ENCODE measurements around the gene AGBL2. TPM values are rescaled to one million over a fixed set of nuclear protein-coding genes. Genes with fewer than 3 reads are reported as not detected.
A peak's percentile ranks its signal among the peaks of the same experiment; 100 is the strongest.
"Not testable (repeated sequence)": the region's sequence is repeated elsewhere in the genome, so short reads cannot be mapped to it uniquely, and the experiment has no call there.

AGBL2 gene
- total RNA-seq, 2 donors from 2014 or later = 7.6 to 8.3 TPM

DNA sequence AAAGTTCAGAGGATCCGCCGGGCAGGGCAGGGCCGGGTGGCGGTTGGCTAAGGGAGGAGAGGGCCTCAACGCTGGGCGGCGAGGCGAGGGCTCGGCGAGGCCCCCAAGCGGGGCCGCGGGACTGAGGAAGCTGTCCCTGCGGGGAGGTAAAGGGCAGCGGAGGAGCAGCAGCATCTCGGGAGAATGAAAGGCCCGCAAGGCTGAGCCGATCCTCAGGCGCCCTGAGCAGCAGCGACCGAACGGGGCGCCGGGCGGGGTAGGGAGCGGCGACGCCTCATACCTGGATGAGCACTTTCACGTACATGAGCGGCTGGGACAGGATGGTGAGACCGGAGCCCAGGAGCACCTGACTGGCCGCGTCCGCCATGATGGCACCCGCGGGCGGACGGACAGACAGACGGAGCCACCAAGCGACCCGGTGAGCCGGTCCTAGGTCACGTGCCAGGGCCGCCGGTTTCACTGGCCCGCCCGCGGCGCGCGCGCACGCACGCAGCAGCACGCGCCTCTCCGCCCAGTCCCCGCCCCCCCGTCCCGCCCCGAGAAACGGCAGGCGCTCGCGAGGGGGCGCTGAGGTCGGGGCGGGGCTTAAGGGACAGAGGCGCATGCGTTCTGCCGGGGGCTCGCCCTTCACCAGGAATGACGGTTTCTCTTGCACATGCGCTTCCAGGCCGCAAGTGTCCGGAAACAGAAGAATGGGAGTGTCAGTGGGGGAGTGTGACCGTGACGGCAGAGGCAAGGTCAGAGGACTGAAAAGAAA is 72.9 kb downstream of the AGBL2 start, which contains the start of gene MTCH2:
TSS of gene MTCH2 (minus strand) at position 461 of the 757 bp plus-strand sequence. CDS start at position 367, 94 bp downstream.
- Mint-ChIP-seq H3K27me3 (ENCODE audit: low read depth) (no peaks in the 10 kb centered on the region), H3K9me3 (no peaks in the 10 kb centered on the region), H3K4me3 (peak within 1 kb of the TSS; percentile 94 to 98), H3K36me3 (ENCODE audit: insufficient read depth in 2 of 2) (peaks cover 0 to 3% of the 10 kb centered on the region in 2 donors), H3K27ac (peak within 1 kb of the TSS; percentile 99), H3K4me1 (ENCODE audit: low read depth) (peaks cover 27% of the 10 kb centered on the region)
- DNase-seq (peak; percentile 95 to 96), ATAC-seq (replicated peaks in 1 of 2) (peak; percentile 92 to 93)

DNA sequence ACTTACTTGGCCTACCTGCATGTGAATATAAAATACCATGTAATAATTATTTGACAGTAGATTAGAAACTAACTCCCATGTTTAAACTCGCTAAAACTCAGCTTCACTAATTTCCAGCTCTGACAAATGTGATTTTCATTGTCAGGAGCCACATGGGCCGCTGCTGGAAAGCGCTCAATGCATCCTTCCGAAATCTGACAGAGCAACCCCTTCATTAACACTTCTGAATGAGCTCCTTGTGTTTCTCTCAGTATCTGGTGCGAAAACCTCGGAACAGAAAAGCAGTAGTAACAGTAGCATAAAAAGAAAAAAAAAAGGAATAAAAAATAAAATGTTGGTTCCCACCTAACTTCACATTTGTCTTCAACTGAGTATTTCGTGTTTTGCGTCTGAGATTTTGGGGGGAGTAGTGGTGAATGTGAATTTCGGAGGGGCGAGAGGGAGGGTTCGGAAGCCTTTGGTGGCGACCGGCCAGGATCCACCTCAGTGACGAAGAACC is 73.5 kb downstream of the AGBL2 start:
- no peaks in the 10 kb centered on the region for H3K27me3 Mint-ChIP-seq (ENCODE audit: low read depth)
- no peak for ATAC-seq (replicated peaks in 1 of 2)
- peak overlapping the region; percentile 94 to 98 for H3K4me3 Mint-ChIP-seq
- H3K36me3 Mint-ChIP-seq (ENCODE audit: insufficient read depth in 2 of 2) = peaks cover 0 to 3% of the 10 kb centered on the region in 2 donors
- H3K4me1 Mint-ChIP-seq (ENCODE audit: low read depth) = peaks cover 27% of the 10 kb centered on the region
- peak overlapping the region; percentile 99 for H3K27ac Mint-ChIP-seq
- DNase-seq = no peak
- no peaks in the 10 kb centered on the region for H3K9me3 Mint-ChIP-seq

DNA sequence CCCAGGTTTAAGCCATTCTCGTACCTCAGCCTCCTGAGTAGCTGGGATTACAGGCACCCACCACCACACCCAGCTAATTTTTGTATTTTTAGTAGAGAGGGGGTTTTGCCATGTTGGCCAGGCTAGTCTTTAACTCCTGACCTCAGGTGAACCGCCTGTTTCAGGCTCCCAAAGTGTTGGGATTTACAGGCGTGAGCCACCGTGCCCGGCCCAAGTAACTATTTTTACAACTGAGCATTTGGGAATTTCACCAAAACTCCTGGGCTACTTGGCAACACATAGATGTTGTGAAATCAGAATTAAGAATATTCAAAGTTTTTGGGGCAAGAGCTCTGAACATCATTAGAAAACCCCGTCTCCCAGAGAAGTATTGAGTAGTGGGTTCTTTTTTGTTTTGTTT is 74.7 kb downstream of the AGBL2 start:
- Mint-ChIP-seq H3K4me1 (ENCODE audit: low read depth) (peaks cover 27% of the 10 kb centered on the region), H3K27ac (peak overlapping the region; percentile 54), H3K4me3 (peak overlapping the region; percentile 48 to 98)
- DNase-seq; ATAC-seq (replicated peaks in 1 of 2); H3K27me3 Mint-ChIP-seq (ENCODE audit: low read depth); H3K9me3 Mint-ChIP-seq; H3K36me3 Mint-ChIP-seq (ENCODE audit: insufficient read depth in 2 of 2): not testable (repeated sequence)

DNA sequence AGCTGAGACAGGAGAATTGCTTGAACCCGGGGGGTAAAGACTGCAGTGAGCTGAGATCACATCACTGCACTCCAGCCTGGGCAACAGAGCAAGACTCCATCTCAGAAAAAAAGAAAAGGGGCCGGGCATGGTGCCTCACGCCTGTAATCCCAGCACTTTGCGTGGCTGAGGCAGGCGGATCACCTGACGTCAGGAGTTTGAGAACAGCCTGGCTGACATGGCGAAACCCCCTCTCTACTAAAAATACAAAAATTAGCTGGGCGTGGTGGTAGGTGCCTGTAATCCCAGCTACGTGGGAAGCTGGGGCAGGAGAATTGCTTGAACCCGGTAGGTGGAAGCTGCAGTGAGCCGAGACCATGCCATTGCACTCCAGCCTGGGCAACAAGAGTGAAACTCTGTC is 78.8 kb downstream of the AGBL2 start:
- Mint-ChIP-seq H3K36me3 (ENCODE audit: insufficient read depth in 2 of 2) (peaks cover under 1 to 10% of the 10 kb centered on the region in 2 donors), H3K4me1 (ENCODE audit: low read depth) (peaks cover 10% of the 10 kb centered on the region)
- not testable (repeated sequence) for ATAC-seq (replicated peaks in 1 of 2); H3K9me3 Mint-ChIP-seq; H3K4me3 Mint-ChIP-seq; H3K27ac Mint-ChIP-seq; H3K27me3 Mint-ChIP-seq (ENCODE audit: low read depth); DNase-seq

DNA sequence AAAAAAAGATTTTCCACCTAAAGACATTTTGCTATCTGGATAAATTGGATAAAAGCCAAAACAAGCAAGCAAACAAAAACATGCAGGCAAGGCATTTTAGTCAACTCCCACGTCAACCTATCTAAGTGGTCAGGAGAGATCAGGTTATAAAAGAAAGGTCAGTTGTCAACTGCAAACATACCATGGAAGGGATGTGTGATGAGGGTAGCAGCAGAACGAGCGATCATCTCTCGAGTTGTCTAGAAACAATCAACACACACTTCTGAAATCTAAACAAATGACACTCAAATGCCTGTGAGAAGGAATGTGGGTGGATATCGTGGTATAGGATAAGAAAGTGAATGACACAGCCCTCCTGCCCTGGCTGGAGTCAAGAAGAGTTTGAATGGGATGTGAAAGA is 83.7 kb downstream of the AGBL2 start:
- H3K9me3 Mint-ChIP-seq = no peaks in the 10 kb centered on the region
- H3K27me3 Mint-ChIP-seq (ENCODE audit: low read depth) = no peaks in the 10 kb centered on the region
- no peak for DNase-seq
- no peak for ATAC-seq (replicated peaks in 1 of 2)
- no peaks in the 10 kb centered on the region for H3K4me1 Mint-ChIP-seq (ENCODE audit: low read depth)
- H3K4me3 Mint-ChIP-seq = no peak overlapping the region
- H3K36me3 Mint-ChIP-seq (ENCODE audit: insufficient read depth in 2 of 2) = peaks cover 1 to 12% of the 10 kb centered on the region in 2 donors
- H3K27ac Mint-ChIP-seq = no peak overlapping the region

DNA sequence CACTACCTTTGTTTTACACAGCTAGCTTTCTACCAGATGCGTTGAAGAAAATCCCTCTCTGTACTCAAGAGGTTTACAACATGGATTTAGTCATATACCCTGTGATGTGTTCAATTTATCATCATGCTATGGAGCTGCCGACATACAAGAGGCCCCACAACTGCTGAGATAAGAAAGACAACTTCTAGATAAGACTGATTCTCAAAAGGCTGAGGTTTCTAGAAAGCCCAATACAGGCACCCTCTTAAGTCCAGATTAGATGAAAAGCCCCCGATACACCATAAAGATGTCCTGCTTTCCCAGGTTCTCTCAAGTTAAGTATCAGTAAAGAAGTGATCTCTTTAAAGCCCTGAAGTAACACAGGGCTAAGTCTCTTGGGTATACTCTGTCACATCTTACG is 87.1 kb downstream of the AGBL2 start:
- ATAC-seq (replicated peaks in 1 of 2) (no peak), DNase-seq (no peak)
- Mint-ChIP-seq H3K4me1 (ENCODE audit: low read depth) (no peaks in the 10 kb centered on the region), H3K4me3 (no peak overlapping the region), H3K36me3 (ENCODE audit: insufficient read depth in 2 of 2) (peaks cover 5 to 13% of the 10 kb centered on the region in 2 donors), H3K27me3 (ENCODE audit: low read depth) (no peaks in the 10 kb centered on the region), H3K27ac (no peak overlapping the region), H3K9me3 (no peaks in the 10 kb centered on the region)

DNA sequence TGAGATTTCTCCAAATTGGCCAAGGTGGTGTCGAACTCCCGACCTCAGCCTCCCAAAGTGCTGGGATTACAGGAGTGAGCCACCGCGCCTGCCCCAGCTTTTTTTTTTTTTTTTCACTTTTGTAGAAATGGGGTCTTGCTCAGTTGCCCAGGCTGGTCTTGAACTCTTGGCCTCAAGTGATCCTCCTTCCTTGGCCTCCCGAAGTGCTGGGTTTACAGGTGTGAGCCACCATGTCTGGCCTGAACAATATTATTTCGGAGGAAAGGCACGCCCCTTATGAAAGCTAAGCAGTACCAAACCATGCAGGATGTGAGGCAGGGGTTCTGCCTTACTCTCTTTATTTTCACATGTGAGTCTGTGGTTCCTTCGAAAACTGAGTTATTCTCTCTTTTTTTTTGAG is 88.9 kb downstream of the AGBL2 start:
- DNase-seq (no peak), ATAC-seq (replicated peaks in 1 of 2) (no peak)
- H3K9me3 Mint-ChIP-seq = no peaks in the 10 kb centered on the region
- H3K4me3 Mint-ChIP-seq = no peak overlapping the region
- no peak overlapping the region for H3K27ac Mint-ChIP-seq
- H3K36me3 Mint-ChIP-seq (ENCODE audit: insufficient read depth in 2 of 2) = peaks cover 3 to 12% of the 10 kb centered on the region in 2 donors
- H3K4me1 Mint-ChIP-seq (ENCODE audit: low read depth) = no peaks in the 10 kb centered on the region
- H3K27me3 Mint-ChIP-seq (ENCODE audit: low read depth) = no peaks in the 10 kb centered on the region

DNA sequence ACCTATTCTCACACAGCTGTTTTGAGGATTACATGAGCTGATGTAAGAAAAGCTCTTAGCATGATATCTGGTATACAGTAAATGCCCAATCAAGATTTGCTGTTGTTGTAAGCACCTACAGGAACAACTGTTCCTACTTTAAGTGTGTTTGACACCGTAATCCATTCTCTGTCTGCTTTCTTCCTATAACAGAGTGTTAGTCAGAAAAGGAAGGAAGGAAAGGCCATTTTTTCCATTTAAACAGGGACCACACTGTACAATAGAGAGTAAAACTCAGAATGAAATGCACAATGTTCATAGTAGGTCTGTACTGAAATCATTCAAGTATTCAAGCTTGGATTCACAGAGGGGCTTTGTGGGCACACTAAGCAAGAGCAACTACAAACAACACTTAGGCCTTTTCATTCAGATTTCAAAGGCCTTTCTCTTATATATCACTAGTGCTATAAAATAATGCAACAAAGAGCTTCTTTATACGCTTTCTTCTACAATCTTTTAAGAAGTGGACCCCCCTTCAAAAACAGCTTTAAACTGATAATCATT is 94.3 kb downstream of the AGBL2 start:
- no peak for DNase-seq
- no peak for ATAC-seq (replicated peaks in 1 of 2)
- Mint-ChIP-seq H3K4me3 (no peak overlapping the region), H3K9me3 (no peaks in the 10 kb centered on the region), H3K4me1 (ENCODE audit: low read depth) (no peaks in the 10 kb centered on the region), H3K36me3 (ENCODE audit: insufficient read depth in 2 of 2) (peaks cover 2 to 9% of the 10 kb centered on the region in 2 donors), H3K27ac (peak overlapping the region; percentile 11), H3K27me3 (ENCODE audit: low read depth) (no peaks in the 10 kb centered on the region)

DNA sequence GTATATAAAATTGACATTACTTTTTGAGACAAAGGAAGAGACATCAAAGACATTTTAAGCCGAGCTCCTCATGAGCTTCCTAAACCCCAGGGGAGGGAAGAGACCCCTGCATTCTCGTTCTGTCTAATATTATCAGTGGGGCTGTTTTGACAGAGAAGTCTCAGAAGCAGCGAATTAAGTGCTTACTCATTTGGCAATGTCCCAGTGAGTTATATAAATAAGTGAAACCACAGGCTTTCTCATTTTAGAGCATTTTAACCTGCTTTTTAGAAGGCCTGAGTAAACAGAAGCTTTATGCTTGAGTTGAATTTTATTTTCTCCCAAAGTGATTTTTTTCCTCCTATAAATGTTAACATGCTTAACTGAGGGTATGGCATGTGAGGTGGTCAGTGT is 97.8 kb downstream of the AGBL2 start:
- Mint-ChIP-seq H3K36me3 (ENCODE audit: insufficient read depth in 2 of 2) (peaks cover 0 to 4% of the 10 kb centered on the region in 2 donors), H3K9me3 (no peaks in the 10 kb centered on the region), H3K27me3 (ENCODE audit: low read depth) (no peaks in the 10 kb centered on the region), H3K4me1 (ENCODE audit: low read depth) (no peaks in the 10 kb centered on the region), H3K27ac (no peak overlapping the region), H3K4me3 (no peak overlapping the region)
- no peak for DNase-seq
- ATAC-seq (replicated peaks in 1 of 2) = peak in 1 of 2 donors; percentile 33

DNA sequence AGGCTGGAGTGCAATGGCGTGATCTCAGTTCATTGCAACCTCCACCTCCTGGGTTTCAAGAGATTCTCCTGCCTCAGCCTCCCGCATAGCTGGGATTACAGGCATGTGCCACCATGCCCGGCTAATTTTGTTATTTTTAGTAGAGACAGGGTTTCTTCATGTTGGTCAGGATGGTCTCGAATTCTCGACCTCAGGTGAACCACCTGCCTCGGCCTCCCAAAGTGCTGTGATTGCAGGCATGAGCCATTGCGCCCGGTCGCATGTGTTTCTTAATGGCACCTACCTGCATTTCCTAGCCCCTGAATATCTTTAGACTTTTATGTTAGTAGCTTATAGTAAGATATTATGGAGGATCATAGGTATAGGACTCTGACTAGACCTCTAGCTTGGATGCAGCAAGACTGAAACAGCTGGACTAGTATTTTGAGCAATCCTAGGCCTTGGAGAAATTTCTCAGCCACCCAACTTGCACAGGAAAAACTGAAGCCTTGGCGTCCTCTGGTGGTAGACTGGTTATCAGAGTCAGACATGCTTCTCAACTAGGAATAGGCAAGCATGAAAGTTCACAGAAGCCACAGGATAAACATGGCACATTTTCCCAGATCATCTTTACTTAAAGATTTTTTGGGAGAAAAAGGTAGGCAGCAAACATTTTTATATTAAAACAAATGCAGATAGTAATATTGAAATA is 98.3 kb downstream of the AGBL2 start:
- DNase-seq = peak; percentile 14 to 29
- H3K4me1 Mint-ChIP-seq (ENCODE audit: low read depth) = no peaks in the 10 kb centered on the region
- no peaks in the 10 kb centered on the region for H3K9me3 Mint-ChIP-seq
- peak in 1 of 2 donors; percentile 51 for ATAC-seq (replicated peaks in 1 of 2)
- peaks cover 0 to 4% of the 10 kb centered on the region in 2 donors for H3K36me3 Mint-ChIP-seq (ENCODE audit: insufficient read depth in 2 of 2)
- no peak overlapping the region for H3K4me3 Mint-ChIP-seq
- H3K27ac Mint-ChIP-seq = no peak overlapping the region
- no peaks in the 10 kb centered on the region for H3K27me3 Mint-ChIP-seq (ENCODE audit: low read depth)

DNA sequence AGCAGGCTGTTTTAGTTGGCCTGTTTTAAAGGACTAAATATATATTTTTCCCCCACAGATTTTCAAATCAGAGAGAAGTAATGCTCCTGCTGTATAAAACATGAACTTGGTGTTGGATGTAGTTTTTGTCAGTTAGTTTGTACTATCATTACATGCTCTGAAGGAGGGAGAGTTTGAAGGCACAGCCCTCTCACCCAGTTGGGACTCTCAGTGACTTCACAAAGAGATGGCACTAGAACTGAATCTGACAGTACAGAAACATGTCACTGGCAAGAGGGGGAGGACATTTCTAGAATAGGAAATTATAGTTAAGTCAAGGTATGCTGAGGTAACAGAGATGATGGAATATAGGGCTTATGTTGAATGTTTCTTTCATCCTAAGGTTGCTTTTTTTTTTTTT is 99.9 kb downstream of the AGBL2 start:
- no peak overlapping the region for H3K4me3 Mint-ChIP-seq
- peak overlapping the region; percentile 65 for H3K27ac Mint-ChIP-seq
- H3K9me3 Mint-ChIP-seq = no peaks in the 10 kb centered on the region
- no peaks in the 10 kb centered on the region for H3K4me1 Mint-ChIP-seq (ENCODE audit: low read depth)
- H3K36me3 Mint-ChIP-seq (ENCODE audit: insufficient read depth in 2 of 2) = peaks cover 0 to 3% of the 10 kb centered on the region in 2 donors
- no peak for ATAC-seq (replicated peaks in 1 of 2)
- no peaks in the 10 kb centered on the region for H3K27me3 Mint-ChIP-seq (ENCODE audit: low read depth)
- DNase-seq = no peak

DNA sequence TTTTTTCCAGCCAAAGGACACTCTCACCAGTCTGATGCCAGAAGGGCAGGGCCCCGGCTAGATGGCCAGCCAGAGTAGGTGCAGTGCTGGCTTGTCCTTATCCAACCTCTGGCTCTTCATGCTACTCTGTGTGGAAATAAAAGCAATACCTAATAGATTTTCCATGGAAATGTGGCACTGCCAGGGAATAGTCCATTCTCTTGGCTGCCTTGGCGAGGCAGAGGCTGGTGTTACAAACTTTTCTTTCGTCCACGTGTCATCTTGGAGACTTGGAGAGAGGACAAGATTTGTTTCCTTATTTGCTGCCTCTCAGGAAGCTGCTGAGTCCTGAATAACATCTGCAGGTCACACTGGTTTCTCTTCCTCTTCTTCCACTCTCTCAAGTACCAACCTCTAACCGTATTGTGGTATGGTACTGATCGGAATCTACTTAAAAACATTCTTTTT is 103.8 kb downstream of the AGBL2 start:
- Mint-ChIP-seq H3K36me3 (ENCODE audit: insufficient read depth in 2 of 2) (no peaks in the 10 kb centered on the region), H3K27me3 (ENCODE audit: low read depth) (no peaks in the 10 kb centered on the region), H3K4me1 (ENCODE audit: low read depth) (no peaks in the 10 kb centered on the region), H3K4me3 (no peak overlapping the region), H3K27ac (no peak overlapping the region), H3K9me3 (no peaks in the 10 kb centered on the region)
- no peak for DNase-seq
- no peak for ATAC-seq (replicated peaks in 1 of 2)

DNA sequence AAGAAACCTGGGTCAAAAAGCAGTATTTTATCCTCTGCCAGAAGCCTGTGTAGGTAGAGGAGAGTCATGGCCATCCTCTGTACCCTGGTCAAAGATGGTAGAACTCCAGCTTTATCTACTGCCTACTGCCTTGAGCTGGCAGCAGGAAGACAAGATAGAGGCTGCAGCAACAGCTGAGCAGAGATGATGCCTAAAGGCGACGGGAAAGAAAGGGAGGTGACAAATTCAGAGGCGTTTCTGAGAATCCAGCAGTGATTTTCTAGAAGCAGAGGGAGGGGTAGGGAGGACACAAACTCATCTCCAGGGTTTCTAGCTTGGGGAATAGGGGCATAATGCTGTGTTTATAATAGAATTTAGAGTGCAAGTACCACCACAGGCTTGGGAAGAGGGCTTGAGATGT is 105.5 kb downstream of the AGBL2 start:
- DNase-seq (no peak), ATAC-seq (replicated peaks in 1 of 2) (no peak)
- Mint-ChIP-seq H3K9me3 (no peaks in the 10 kb centered on the region), H3K4me3 (no peak overlapping the region), H3K27me3 (ENCODE audit: low read depth) (no peaks in the 10 kb centered on the region), H3K27ac (no peak overlapping the region), H3K4me1 (ENCODE audit: low read depth) (no peaks in the 10 kb centered on the region), H3K36me3 (ENCODE audit: insufficient read depth in 2 of 2) (no peaks in the 10 kb centered on the region)
